PC-9 (cell line): ENCODE measurements around the gene PPP1CB. TPM values are rescaled to one million over a fixed set of nuclear protein-coding genes. Genes with fewer than 3 reads are reported as not detected.

Experiments
- BruUV-seq: library from RNA; stranded (reverse); fragments of 400-500 nt; replicated peaks from 2 replicates; lab custom pipeline; 2021; lab: Mats Ljungman, UMichigan
- CTCF ChIA-PET: fragments of 300-600 bp; sonication (Branson Sonifier 250); formaldehyde crosslinking; loops from one replicate; lab custom pipeline; 2022; ENCODE audit warnings: antibody characterized with exemption; lab: Charles Lee
- POLR2A ChIA-PET: fragments of 300-600 bp; sonication (Branson Sonifier 250); formaldehyde crosslinking; loops from one replicate; lab custom pipeline; 2022; ENCODE audit warnings: antibody characterized with exemption; ENCODE audit not compliant: unreplicated experiment; lab: Charles Lee
- DNase-seq, 2 experiments: peaks; one replicate each; pipeline versions ENCODE4 v3.0.0 to v3.0.0-alpha.2; 2015 to 2022; ENCODE audit warnings: mixed read lengths in 1 of 2
- H2AFZ ChIP-seq: fragments of 200-600 bp; sonication (generic); 2 replicates; pipeline ENCODE4 v1.8.1; 2017; ENCODE audit warnings: antibody characterized with exemption
- H3F3A ChIP-seq: fragments of 200-600 bp; sonication (generic); 2 replicates; pipeline ENCODE4 v1.8.1; 2017; ENCODE audit warnings: antibody characterized with exemption, mild to moderate bottlenecking, low read depth; ENCODE audit not compliant: insufficient read depth
- H3K27ac ChIP-seq: fragments of 200-600 bp; sonication (generic); 2 replicates; pipeline ENCODE4 v1.6.1; 2016; ENCODE audit warnings: mixed run types
- H3K27me3 ChIP-seq: fragments of 200-600 bp; sonication (generic); 2 replicates; pipeline ENCODE4 v1.6.1; 2016; ENCODE audit warnings: low read depth, mixed run types; ENCODE audit not compliant: insufficient read depth
- H3K36me3 ChIP-seq: fragments of 200-600 bp; sonication (generic); 2 replicates; pipeline ENCODE4 v1.6.1; 2016; ENCODE audit warnings: low read depth, mixed run types
- H3K4me1 ChIP-seq: fragments of 200-600 bp; sonication (generic); replicated peaks from 2 replicates; pipeline ENCODE4 v1.6.1; 2016; ENCODE audit warnings: mixed run types; ENCODE audit not compliant: insufficient read depth
- H3K4me2 ChIP-seq: fragments of 200-600 bp; sonication (generic); 2 replicates; pipeline ENCODE4 v1.6.1; 2017; ENCODE audit warnings: mixed run types
- H3K4me3 ChIP-seq: fragments of 200-600 bp; sonication (generic); 2 replicates; pipeline ENCODE4 v1.6.1; 2016; ENCODE audit warnings: mixed run types
- H3K79me2 ChIP-seq: fragments of 200-600 bp; sonication (generic); 2 replicates; pipeline ENCODE4 v1.6.1; 2017; ENCODE audit warnings: low read depth, mixed run types
- H3K9me2 ChIP-seq: fragments of 200-600 bp; sonication (generic); 2 replicates; pipeline ENCODE4 v1.8.1; 2017; ENCODE audit warnings: mild to moderate bottlenecking; ENCODE audit not compliant: insufficient read depth
- H3K9me3 ChIP-seq: fragments of 200-600 bp; sonication (generic); 2 replicates; pipeline ENCODE4 v1.8.1; 2016; ENCODE audit warnings: low read depth; ENCODE audit not compliant: insufficient read depth
- H4K20me1 ChIP-seq: fragments of 200-600 bp; sonication (generic); 2 replicates; pipeline ENCODE4 v1.8.1; 2017; ENCODE audit not compliant: insufficient read depth
- EZH2 ChIP-seq: fragments of 200-600 bp; sonication (generic); IDR thresholded peaks from 2 replicates; pipeline ENCODE4 v1.8.0; 2017; ENCODE audit warnings: antibody characterized with exemption, low read depth
- intact Hi-C: fragments of 100-400 bp; cut with micrococcal nuclease; formaldehyde crosslinking; loops from one replicate; pipeline ENCODE4 v1.10.0; 2022; ENCODE audit not compliant: unreplicated experiment
- total RNA-seq: library from RNA; stranded (reverse); gene quantifications from 2 replicates; pipeline ENCODE4 v1.2.3, GENCODE V29; 2021
- TF ChIP-seq, protein P1 (sequence below): fragments of 200-600 bp; sonication (generic); conservative IDR thresholded peaks from 2 replicates; pipeline ENCODE4 v1.6.1; 2017; ENCODE audit warnings: mixed run types, antibody characterized with exemption, mild to moderate bottlenecking, moderate library complexity

Gene PPP1CB
- total RNA-seq, 1 experiment from 2014 or later = 231 TPM

DNA sequence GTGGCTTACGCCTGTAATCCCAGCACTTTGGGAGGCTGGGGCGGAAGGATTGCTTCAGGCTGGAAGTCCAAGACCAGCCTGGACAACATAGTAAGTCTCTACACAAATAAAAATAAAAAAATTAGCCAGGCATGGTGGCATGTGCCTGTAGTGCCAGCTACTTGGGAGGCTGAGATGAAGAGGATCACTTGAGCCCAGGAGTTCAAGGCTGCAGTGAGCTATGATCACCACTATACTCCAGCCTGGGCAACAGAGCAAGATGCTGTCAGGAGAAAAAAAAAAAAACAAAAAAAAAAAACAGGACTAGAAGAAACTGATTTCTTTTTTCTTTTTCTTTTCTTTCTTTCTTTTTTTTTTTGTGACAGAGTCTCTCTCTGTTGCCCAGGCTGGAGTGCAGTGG, 72.6 kb downstream of the PPP1CB start:
- DNase-seq = no peak

DNA sequence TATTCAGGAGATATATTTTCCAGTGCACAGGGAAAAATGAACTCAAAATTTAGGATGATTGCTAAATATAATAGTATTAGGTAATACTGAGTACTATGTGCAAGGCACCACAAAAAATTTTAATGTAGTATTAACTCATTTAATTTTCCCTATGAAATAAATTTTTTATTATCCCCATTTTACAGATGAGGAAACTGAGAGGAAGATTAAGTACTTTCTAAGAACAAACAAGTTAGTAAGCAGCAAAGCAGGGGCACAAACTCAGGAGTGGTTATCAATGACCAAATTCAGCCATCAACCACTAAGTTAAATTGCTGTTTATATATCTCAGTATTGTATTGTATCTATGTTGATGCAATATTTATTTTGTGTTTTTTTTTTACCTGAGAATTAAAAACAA, 73.2 kb downstream of the PPP1CB start:
- intact Hi-C loops = loop anchor here (10.0 kb wide), 1 partner anchor 110 kb away; no protein-coding TSS in a partner anchor
- peaks cover 13% of the 10 kb centered on the region for H3F3A ChIP-seq
- H3K9me3 ChIP-seq = no peaks in the 10 kb centered on the region
- no peak overlapping the region for H3K4me3 ChIP-seq
- H4K20me1 ChIP-seq = no peaks in the 10 kb centered on the region
- H3K4me2 ChIP-seq = no peak overlapping the region
- ChIA-PET CTCF (no interaction called here), POLR2A (no interaction called here)
- H3K4me1 ChIP-seq = no peaks in the 10 kb centered on the region
- no peaks in the 10 kb centered on the region for H3K36me3 ChIP-seq
- TF ChIP-seq, protein P1, sequence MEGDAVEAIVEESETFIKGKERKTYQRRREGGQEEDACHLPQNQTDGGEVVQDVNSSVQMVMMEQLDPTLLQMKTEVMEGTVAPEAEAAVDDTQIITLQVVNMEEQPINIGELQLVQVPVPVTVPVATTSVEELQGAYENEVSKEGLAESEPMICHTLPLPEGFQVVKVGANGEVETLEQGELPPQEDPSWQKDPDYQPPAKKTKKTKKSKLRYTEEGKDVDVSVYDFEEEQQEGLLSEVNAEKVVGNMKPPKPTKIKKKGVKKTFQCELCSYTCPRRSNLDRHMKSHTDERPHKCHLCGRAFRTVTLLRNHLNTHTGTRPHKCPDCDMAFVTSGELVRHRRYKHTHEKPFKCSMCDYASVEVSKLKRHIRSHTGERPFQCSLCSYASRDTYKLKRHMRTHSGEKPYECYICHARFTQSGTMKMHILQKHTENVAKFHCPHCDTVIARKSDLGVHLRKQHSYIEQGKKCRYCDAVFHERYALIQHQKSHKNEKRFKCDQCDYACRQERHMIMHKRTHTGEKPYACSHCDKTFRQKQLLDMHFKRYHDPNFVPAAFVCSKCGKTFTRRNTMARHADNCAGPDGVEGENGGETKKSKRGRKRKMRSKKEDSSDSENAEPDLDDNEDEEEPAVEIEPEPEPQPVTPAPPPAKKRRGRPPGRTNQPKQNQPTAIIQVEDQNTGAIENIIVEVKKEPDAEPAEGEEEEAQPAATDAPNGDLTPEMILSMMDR = no peak
- TF ChIP-seq EZH2 = no peak
- BruUV-seq = no TSS peak
- H3K79me2 ChIP-seq = no peaks in the 10 kb centered on the region
- DNase-seq = no peak
- H3K9me2 ChIP-seq = no peaks in the 10 kb centered on the region
- no peak overlapping the region for H2AFZ ChIP-seq
- H3K27me3 ChIP-seq = no peaks in the 10 kb centered on the region
- H3K27ac ChIP-seq = no peak overlapping the region

More for the DNA sequence above, 72.6 kb downstream of the PPP1CB start:
- Histone ChIP-seq H3K4me2 (no peak overlapping the region), H3K4me1 (no peaks in the 10 kb centered on the region), H3K9me2 (no peaks in the 10 kb centered on the region), H2AFZ (no peak overlapping the region), H3K36me3 (no peaks in the 10 kb centered on the region), H4K20me1 (no peaks in the 10 kb centered on the region), H3K79me2 (no peaks in the 10 kb centered on the region), H3K4me3 (no peak overlapping the region), H3K9me3 (no peaks in the 10 kb centered on the region), H3K27ac (no peak overlapping the region), H3K27me3 (no peaks in the 10 kb centered on the region), H3F3A (peaks cover 13% of the 10 kb centered on the region)
- intact Hi-C loops = loop anchor here (10.0 kb wide), 1 partner anchor 111 kb away; no protein-coding TSS in a partner anchor
- BruUV-seq = no TSS peak
- POLR2A ChIA-PET = no interaction called here
- TF ChIP-seq, protein P1 = no peak
- TF ChIP-seq EZH2 = no peak
- CTCF ChIA-PET = no interaction called here

DNA sequence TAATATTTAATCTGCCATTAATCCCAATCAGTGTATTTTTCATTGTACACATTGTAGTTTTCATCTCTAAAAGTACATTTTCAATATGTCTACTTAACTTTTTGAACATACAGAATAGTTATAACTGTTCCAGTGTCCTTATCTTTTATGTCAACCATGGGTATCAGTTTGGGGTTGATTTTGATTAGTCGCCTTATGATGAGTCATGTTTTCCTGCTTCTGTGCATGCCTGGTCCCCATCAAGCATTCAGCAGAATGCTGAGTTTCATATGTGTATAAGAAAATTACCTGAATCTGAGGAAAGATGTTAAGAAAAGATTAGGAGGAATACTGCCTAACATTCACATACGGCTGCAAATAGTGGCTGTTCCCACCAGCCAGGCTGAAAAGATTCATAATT, 76.8 kb downstream of the PPP1CB start:
- no peak for DNase-seq
- H3F3A ChIP-seq = no peaks in the 10 kb centered on the region; the same call in 1 of the 2 replicates
- no peaks in the 10 kb centered on the region for H3K9me2 ChIP-seq
- POLR2A ChIA-PET = no interaction called here
- no peaks in the 10 kb centered on the region for H3K27me3 ChIP-seq
- no peaks in the 10 kb centered on the region for H3K79me2 ChIP-seq
- TF ChIP-seq EZH2 = no peak
- TF ChIP-seq, protein P1 = no peak
- no peak overlapping the region for H2AFZ ChIP-seq
- intact Hi-C loops = loop anchor here (10.0 kb wide), 1 partner anchor 106 kb away; no protein-coding TSS in a partner anchor
- H3K4me2 ChIP-seq = no peak overlapping the region
- BruUV-seq = no TSS peak
- CTCF ChIA-PET = no interaction called here
- H3K4me1 ChIP-seq = no peaks in the 10 kb centered on the region
- H3K36me3 ChIP-seq = no peaks in the 10 kb centered on the region
- no peaks in the 10 kb centered on the region for H3K9me3 ChIP-seq
- no peaks in the 10 kb centered on the region for H4K20me1 ChIP-seq
- no peak overlapping the region for H3K4me3 ChIP-seq
- H3K27ac ChIP-seq = no peak overlapping the region
